GM19043 (cell line): ENCODE results near the gene CNPPD1.
"Not testable (repeated sequence)": the region's sequence is repeated elsewhere in the genome, so short reads cannot be mapped to it uniquely, and the experiment has no call there.

ENCODE experiments used
- ATAC-seq: cut with Tn5 transposase; IDR thresholded peaks from one replicate; pipeline ENCODE4 v1.9.1; 2021; ENCODE audit warnings: low read depth; ENCODE audit not compliant: unreplicated experiment

The CNPPD1 gene

DNA sequence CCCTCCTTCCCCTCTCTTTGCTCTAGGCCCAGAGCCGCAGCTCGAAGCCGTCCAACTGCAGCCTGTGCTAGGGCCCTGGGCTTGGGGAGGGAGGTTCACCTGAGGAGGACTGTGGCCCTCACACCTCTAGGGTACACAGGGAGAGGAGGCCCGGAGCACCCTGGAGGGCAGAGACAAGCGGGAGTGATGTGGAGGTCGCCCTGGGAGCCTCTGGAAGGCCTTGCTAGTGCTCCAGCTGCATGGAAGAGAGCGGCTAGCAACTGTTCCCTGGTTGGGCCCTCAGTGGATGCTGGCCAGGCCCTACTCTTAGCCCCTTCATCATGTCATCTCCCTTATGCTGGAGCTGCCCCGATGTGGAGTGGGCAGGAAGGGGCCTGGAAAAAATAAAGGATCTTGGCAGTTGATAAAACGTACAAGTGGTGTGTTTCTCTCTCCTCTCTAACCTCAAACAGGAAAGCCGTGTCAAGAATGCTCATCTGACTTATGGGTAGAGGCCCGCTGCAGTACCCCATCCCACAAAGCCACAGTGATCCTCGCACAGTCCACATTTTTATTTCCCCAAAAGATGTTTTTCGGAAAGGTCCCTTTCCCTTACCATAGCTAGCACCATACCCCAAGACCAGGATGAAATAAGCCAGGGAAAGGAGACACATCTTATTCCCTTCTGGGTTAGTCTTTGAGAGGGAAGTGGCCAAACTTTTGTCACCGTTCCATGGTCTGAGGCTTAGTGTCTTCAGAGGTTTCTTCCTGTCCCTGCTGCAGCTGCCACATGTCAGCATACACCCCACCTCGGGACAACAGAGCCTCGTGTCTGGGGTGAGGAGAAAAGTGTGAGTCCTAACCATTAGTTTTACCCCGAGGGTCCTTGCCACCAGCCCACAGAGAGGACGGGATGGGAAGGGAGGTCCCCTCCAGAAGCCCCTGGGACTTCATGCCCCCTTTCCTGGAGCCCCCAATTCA is 32.8 kb upstream of the CNPPD1 start:
- ATAC-seq: no peak

DNA sequence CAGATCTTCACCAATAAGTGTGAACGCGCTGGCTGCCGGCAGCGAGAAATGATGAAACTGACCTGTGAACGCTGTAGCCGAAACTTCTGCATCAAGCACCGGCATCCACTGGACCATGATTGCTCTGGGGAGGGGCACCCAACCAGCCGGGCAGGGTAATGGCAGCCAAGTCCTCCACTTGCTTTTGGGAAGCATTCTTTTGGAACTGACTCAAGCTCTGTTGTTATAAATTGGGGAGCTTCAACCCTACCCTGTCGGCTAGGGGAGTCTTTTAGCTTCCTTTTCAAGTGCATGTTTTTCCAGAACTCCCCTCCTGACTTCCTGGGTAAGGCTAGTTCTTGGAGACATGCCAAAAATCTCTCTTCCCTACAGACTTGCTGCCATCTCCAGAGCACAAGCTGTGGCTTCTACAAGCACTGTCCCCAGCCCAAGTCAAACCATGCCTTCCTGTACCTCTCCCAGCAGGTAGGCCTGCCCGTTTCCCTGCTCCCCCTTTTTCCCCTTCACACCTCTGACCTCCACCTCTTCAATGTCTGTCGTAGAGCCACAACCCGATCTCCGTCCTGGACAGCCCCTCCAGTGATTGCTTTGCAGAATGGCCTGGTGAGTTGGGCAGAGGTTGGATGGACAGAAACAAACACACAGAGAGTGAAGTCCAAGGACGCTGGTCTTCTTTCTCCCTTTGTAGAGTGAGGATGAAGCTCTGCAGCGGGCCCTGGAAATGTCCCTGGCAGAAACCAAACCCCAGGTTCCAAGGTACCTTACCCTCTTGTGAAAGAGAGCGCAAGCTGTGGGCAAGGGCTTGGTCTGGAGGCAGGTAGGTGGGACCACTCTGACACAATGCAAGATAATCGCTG is 31.4 kb upstream of the CNPPD1 start:
- ATAC-seq: no peak

DNA sequence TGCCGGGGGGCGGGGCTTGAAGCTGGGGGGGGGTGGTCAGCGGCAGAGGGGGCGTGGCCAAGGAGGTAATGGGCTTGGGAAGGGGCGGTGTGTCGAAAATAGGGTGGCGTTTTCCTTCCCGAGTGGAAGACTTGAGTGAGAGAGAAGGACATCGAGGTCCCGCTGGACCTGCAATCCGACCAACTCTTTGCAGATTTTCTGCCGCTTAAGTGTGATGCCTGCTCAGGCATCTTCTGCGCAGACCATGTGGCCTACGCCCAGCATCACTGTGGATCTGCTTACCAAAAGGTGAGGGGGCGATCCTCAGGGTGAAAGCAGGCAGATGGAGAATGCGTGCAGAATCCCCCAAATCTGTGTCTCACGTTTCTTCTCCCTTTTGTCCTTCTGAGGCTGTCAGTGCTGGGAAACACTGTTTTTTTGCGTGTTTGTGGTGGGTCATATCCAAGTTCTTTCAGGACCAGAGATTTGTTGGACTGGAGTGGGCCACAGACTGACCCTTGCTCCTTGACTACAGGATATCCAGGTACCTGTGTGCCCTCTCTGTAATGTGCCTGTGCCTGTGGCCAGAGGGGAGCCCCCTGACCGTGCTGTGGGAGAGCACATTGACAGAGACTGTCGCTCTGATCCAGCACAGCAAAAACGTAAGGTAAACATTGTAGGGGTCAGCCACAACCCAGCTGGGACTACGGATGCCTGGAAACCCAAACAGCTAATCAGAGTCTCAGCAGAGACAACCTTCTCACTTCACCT is 30.6 kb upstream of the CNPPD1 start:
- no peak for ATAC-seq

DNA sequence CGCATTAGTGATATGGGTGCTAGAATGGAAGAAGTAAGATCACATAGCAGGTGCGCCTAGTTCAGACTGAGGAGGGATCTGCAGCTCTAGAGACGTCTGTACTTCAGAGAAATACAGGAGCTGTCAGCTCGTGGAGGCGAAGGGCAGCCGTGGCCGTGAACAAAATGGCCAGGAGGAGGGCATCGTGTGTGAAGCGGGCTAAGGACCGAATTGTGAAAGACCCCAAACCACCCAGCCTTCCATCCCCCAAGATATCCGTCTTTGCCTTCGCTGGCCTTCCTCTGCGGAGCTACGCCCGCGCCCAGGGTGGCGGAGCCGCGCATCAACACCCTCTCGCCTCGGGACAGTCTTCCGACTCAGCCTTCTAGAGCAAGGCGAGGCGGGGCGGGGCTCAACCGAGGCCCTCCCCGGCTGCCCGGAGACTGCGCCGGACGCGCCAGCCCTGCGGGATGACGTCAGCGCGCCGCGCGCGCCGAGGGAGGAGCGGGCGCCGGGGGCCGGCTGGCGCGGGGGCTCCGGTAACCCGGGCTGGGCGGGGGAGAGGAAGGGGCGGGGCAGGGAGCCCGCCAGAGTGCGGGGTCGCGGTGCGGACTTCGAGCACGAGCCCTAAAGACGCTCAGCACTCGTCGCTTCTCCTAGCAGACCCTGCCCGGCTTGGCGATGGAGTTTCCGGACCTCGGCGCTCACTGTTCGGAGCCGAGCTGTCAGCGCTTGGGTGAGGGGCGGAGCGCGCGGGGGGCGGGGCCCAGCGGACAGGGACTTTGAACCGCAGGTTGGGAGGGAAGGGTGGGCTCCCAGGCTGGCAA is 29.8 kb upstream of the CNPPD1 start, which contains the start of gene ZFAND2B:
ZFAND2B (plus strand) TSS at position 455 of the 806 bp plus-strand sequence; CDS start at position 661, 206 bp downstream.
- peak; percentile 97 for ATAC-seq

DNA sequence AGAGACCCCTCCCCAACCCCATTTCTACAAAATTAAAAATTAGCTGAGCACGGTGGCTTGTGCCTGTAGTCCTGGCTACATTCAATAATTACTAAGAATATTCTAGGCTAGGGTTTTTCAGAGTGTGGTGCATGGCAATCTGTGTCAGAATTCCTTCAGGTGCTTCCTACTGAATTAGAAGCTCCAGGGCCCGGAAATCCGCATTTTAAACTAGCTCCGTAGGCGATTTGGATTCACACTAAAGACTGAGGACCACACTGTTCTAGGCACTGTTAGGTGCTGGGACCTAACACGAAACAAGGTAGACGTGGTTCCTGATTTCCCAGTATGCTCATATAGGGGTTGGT is 29.2 kb upstream of the CNPPD1 start:
- ATAC-seq: no peak

DNA sequence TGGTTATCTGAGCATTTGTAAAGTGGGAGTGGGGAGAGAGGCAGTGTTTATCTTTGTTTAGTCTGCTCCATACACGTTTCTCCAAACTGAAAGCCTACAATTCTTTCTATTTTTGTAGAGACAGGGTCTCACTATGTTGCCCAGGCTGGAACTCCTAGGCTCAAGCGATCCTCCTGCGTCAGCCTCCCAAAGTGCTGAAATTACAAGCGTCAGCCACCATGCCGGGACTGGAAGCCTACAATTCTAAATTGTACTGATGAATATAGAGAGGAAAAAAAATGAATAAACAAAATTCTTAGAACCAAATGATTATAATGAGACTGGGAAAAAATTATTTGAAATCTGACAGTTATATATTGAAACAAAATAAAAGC is 28.4 kb upstream of the CNPPD1 start:
- no peak for ATAC-seq

DNA sequence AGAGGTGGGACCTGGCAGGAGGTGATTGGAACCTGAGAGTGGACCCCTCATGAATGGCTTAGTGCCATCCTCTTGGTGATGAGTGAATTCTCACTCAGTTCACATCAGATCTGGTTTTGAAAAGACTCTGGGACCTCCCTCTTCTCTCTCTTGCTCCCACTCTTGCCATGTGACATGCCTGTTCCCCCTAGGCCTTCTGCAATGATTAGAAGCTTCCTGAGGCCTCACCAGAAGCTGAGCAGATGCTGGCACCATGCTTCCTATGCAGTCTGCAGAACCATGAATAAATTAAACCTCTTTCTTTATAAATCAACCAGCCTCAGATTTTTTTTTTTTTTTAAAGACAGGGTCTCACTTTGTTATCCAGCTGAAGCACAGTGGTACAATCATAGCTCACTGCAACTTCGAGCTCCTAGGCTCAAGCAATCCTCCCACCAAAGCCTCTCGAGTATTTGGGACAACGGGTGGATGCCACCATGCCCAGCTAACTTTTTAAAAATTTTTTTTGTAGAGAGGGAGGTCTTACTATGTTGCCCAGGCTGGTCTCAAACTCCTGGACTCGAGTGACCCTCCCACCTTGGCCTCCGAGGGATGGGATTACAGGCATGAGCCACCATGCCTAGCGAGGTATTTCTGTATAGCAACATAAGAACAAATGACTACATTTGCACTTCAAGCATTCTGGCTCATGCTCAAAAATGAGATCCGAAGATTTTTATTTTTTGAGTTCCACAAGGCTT is 27.9 kb upstream of the CNPPD1 start:
- no peak for ATAC-seq

DNA sequence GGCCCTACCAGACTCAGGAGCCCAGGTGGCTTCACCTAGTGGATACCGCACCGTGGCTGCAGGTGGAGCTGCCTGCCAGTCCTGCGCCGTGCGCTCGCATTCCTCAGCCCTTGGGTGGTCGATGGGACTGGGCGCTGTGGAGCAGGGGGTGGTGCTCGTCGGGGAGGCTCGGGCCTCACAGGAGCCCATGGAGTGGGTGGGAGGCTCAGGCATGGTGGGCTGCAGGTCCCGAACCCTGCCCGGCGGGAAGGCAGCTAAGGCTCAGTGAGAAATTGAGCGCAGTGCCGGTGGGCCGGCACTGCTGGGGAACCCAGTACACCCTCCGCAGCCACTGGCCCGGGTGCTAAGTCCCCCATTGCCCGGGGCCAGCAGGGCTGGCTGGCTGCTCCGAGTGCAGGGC is 24.6 kb upstream of the CNPPD1 start:
- not testable (repeated sequence) for ATAC-seq

DNA sequence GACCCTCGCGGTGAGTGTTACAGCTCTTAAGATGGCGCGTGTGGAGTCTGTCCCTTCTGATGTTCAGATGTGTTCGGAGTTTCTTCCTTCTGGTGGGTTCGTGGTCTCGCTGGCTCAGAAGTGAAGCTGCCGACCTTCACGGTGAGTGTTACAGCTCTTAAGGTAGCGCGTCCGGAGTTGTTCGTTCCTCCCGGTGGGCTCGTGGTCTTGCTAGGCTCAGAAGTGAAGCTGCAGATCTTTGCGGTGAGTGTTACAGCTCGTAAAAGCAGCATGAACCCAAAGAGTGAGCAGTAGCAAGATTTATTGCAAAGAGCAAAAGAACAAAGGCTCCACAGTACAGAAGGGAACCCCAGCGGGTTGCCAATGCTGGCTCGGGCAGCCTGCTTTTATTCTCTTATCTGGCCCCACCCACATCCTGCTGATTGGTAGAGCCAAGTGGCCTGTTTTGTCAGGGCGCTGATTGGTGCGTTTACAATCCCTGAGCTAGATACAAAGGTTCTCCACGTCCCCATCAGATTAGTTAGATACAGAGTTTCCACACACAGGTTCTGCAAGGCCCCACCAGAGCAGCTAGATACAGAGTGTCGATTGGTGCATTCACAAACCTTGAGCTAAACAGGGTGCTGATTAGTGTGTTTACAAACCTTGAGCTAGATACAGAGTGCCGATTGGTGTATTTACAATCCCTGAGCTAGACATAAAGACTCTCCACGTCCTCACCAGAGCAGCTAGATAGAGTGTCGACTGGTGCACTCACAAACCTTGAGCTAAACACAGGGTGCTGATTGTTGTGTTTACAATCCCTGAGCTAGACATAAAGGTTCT is 24.0 kb upstream of the CNPPD1 start:
- ATAC-seq: not testable (repeated sequence)

DNA sequence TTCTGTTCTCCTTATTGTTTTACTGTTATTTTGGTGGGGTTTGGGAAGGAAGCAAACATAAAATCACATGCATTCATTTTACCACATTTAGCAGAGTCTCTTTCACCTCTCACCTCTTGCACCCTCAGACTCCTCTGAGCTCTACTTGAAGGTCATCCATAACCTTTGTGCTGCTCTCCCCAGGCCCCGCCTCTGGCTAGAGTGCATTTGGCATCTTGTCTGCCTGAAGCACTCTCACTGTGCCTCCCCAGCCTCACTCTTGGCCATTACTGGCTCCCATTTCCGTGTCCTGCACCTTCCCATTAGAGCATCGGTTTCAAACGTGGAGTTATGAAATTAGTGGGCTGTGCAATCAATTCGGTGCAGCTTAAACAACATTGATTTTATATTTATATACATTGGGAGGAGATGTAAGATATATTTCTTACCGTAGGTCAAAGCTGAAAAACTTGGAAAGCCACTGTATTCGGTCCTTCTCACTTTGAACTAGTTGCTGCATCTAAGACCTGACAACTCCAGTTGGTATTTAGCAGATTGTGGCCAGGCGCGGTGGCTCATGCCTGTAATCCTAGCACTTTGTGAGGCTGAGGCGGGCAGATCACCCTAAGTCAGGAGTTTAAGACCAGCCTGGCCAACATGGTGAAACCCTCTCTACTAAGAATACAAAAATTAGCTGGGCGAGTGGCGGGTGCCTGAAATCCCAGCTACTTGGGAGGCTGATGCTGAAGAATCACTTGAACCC is 22.9 kb upstream of the CNPPD1 start:
- ATAC-seq: no peak

DNA sequence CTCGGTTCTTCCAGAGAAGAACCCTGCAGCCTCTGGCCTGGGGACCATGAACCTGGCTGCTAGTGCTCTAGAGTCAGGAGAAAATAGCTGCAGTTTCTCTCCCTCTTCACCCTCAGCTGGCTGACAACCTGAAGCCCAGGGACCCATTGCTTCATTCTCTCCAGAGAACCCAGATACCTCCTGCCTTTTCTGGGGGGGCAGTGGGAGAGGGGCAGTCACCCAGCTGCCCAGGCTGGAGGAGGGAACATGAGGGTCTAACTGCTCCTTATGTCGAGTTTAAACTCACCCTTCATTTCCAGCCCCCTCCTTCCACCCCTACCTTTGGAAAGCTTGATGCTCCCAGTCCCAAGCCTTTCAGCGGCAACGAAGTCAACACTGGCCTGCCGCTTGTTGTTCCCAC is 22.2 kb upstream of the CNPPD1 start:
- no peak for ATAC-seq

DNA sequence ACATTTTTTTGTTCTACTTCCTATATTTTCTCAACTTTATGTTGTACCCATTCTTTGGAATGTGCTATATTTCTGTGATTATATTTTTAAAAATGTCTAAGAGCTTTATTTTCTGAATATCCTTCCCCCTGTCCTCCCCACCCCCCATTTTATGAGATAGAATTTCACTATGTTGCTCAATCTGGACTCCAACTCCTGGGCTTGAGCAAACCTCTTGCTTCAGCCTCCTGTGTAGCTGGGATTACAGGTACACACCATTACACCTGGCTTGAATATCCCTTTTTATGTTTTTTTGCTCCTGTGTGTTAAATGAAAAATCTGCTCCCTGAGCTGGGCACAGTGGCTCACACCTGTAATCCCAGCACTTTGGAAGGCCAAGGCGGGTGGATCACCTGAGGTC is 20.7 kb upstream of the CNPPD1 start:
- ATAC-seq: no peak

DNA sequence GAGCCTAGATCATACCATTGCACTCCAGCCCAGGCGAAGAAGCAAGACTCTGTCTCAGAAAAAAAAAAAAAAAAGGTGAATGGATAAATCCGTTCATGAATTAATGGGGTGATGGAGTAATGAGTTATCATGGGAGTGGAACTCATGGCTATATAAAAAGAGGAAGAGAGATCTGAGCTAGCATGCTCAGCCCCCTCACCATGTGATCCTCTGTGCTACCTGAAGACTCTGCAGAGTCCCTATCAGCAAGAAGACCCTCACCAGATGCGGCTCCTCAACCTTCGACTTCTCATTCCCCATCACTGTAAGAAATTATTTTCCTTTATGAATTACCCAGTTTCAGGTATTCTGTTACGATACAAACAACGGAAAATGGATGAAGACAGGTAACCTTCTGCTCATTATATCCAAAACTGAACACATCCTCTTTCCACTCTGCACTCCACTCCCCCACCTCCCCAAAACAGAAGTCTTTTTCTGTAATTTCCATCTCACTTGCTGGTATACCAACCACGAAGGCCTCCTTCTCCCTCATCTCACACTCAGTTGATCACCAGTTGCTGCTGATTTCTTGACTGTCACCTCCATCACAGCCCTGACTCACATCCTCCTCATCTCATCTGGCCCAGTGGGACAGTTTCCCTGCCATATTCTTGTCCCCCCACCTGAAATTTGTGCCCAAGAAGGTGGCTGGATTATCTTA is 10.2 kb upstream of the CNPPD1 start:
- ATAC-seq: no peak

DNA sequence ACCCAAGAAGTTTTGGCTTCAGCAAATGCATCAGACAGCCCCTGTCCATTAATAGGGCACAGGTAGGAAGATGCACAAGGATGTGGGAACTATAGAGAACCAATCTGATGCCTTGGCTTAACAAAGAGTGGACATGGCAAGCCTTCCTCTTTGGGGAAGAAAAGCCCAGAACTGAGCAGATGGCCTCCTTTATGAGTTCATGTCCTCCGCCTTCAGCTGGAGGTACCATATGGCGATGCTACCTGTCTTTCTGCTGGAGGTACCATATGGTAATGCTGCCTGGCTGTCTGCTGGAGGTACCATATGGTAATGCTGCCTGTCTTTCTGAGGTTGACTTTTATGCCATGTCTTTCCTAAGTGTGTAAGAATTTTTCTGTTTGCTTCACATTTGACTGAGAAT is 7.4 kb upstream of the CNPPD1 start:
- ATAC-seq: no peak

DNA sequence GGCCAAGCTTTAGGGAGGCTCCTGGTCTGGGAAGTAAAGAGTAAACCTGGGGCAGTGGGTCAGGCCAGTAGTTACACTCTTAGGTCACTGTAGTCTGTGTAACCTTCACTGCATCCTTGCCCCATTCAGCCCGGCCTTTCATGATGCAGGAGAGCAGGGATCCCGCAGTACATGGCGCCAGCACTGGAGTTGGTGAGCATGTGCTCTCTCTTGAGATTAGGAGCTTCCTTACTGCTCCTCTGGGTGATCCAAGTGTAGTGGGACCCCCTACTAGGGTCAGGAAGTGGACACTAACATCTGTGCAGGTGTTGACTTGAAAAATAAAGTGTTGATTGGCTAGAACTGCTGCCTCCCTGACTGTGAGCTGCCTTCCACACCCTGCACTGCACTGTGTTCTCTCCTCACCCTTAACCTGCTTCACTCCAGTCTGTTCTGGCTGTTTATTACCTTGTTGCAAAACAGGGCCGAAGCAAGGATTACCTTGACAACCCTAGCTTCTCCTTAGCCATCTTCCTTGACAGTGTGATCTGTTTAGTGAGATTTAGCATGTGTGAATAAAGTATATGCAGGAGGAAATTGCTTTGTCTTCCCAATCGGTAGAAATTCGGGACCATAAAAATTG is 6.5 kb upstream of the CNPPD1 start:
- ATAC-seq: no peak

DNA sequence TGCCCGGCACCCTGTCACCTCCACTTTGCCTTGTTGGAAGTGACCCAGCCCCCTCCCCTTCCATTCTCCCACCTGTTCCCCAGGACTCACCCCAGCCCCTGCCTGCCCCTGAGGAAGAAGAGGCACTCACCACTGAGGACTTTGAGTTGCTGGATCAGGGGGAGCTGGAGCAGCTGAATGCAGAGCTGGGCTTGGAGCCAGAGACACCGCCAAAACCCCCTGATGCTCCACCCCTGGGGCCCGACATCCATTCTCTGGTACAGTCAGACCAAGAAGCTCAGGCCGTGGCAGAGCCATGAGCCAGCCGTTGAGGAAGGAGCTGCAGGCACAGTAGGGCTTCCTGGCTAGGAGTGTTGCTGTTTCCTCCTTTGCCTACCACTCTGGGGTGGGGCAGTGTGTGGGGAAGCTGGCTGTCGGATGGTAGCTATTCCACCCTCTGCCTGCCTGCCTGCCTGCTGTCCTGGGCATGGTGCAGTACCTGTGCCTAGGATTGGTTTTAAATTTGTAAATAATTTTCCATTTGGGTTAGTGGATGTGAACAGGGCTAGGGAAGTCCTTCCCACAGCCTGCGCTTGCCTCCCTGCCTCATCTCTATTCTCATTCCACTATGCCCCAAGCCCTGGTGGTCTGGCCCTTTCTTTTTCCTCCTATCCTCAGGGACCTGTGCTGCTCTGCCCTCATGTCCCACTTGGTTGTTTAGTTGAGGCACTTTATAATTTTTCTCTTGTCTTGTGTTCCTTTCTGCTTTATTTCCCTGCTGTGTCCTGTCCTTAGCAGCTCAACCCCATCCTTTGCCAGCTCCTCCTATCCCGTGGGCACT is 5.8 kb upstream of the CNPPD1 start:
- ATAC-seq: no peak
